Measurements from ENCODE around the gene GRIK1.

GRIK1 gene

GRCh38 chr21:29508301-29508700 is 431.5 kb downstream of the GRIK1 start:
- no peak for FAIRE-seq

DNA sequence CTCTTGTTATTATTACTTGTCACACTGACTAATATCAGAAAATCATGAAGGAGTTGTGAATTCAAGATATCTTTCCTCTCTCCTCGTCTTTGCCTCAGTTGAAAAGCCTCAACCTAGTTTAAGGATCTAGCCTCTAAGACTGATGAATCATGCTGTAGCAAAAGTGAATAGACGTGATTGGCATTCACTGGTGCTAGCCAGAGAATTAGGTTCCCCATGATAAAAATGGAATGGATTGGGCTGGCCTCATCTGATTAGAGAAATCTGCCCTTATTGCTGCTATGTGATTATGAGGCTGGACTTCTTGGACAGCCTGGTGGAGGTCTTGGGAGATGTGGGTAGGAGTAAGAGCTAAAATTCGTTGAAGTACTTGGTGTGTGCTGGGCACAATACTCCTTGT is 432.8 kb downstream of the GRIK1 start:
- no peak for FAIRE-seq

- no peak for FAIRE-seq
Measured at GRCh38 chr21:29506214-29506613, 433.6 kb downstream of the GRIK1 start.

GRCh38 chr21:29504751-29505321 is 435.0 kb downstream of the GRIK1 start:
- no peak for FAIRE-seq

DNA sequence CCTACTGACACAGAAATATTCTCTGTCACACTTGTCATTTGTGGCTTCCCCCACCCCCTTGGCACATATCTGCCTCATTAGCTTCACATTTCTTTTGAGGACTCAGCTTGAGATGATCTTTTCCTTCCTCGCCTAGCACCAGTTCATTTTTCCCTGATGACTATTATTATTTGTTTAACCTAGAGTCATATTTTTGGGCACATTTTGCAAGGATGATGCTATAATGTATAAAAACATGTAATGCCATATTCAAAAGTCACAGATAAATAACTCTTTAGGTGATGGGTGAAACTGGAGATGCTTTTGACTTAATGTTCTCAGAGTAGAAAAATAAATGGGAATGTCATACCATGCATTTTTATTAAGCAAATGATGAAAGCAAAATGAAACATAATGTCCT is 438.3 kb downstream of the GRIK1 start:
- no peak for FAIRE-seq

GRCh38 chr21:29499734-29500343 is 440.0 kb downstream of the GRIK1 start:
- FAIRE-seq: no peak

DNA sequence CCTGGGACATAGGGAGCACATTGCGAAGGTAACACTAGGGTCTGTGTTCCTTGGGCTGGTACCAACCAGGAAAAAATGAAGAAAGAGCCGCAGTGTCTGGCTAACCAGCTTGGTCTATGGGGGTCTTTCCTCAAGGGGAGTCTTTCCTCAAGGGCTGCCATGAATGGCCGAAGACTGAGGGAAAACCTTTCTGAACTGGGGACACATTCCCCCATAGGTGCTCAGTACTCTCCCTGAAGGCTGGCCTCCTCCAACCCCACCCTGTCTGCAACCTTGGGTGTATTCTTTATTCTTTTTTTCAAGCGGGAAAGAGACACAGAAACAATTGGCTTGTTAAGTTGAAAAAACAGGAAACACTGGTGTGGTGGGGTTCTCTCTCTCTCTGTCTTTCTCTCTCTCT is 440.6 kb downstream of the GRIK1 start:
- no peak for FAIRE-seq

- no peak for FAIRE-seq
Measured at GRCh38 chr21:29496337-29496736, 443.5 kb downstream of the GRIK1 start.

DNA sequence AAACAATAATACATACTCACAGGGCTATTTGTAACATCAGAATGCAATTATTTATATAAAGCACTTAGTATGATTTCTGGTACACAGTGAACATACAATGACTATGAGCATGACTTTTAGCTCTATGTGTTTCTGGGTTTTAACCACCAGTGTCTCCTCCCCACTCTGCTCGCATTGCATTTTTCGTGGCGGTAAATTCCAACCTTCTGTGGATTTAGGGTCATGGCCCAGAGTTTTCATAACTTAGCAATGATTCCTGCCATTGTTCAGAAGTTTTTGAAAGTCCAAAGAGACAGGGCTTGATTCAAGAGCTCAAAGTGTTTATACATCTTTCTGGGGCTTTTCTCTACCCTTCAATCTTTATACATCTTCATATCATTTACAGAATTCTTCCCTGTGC is 449.8 kb downstream of the GRIK1 start:
- FAIRE-seq: no peak

DNA sequence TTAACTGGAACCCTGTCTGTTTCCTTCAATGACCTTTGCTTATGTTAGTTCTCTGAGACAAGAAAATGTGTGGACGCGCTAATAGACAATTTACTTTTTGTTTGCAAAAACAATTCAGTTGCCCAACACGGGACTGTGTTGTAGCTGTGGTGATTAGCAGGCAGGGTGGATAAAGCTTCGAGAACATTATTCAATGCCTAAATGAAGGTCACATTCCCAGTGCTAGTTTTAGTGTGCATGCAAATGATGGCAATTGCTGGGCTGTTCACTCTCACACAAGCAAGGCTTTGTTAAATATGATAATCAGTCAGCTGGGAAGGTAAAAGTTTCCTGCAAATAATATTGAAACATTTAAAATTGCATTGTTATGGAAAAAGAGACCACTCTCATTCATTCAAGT is 452.6 kb downstream of the GRIK1 start:
- no peak for FAIRE-seq
